Calu3 (cell line): ENCODE measurements around the gene NLRP9. TPM values are rescaled to one million over a fixed set of nuclear protein-coding genes. Genes with fewer than 3 reads are reported as not detected.

ENCODE experiments used
- BruUV-seq: library from RNA; stranded (reverse); fragments of 400-500 nt; replicated peaks from 2 replicates; lab custom pipeline; 2021; lab: Mats Ljungman, UMichigan
- CTCF ChIA-PET: fragments of 300-600 bp; sonication (Branson Sonifier 250); formaldehyde crosslinking; loops from one replicate; lab custom pipeline; 2022; ENCODE audit warnings: antibody characterized with exemption; lab: Charles Lee
- DNase-seq: peaks from one replicate; pipeline ENCODE4 v3.0.0; 2022
- H3K27ac Mint-ChIP-seq: one replicate; pipeline ENCODE4 v1.8.0; 2022; ENCODE audit warnings: mixed read lengths; ENCODE audit not compliant: unreplicated experiment
- H3K27me3 Mint-ChIP-seq: one replicate; pipeline ENCODE4 v1.8.0; 2022; ENCODE audit warnings: mixed read lengths; ENCODE audit not compliant: unreplicated experiment
- H3K36me3 Mint-ChIP-seq: one replicate; pipeline ENCODE4 v1.8.0; 2022; ENCODE audit warnings: mild to moderate bottlenecking, moderate library complexity, mixed read lengths; ENCODE audit not compliant: insufficient read depth, unreplicated experiment
- H3K4me1 Mint-ChIP-seq: one replicate; pipeline ENCODE4 v1.8.0; 2022; ENCODE audit warnings: mild to moderate bottlenecking, low read depth, mixed read lengths; ENCODE audit not compliant: unreplicated experiment
- H3K4me3 Mint-ChIP-seq: one replicate; pipeline ENCODE4 v1.8.0; 2022; ENCODE audit warnings: mild to moderate bottlenecking, low read depth, moderate library complexity, mixed read lengths; ENCODE audit not compliant: unreplicated experiment
- H3K9me3 Mint-ChIP-seq: one replicate; pipeline ENCODE4 v1.8.0; 2022; ENCODE audit warnings: low read depth, mixed read lengths; ENCODE audit not compliant: unreplicated experiment
- CTCF ChIP-seq: fragments of 200-600 bp; IDR thresholded peaks from one replicate; pipeline ENCODE4 v1.8.0; 2022; ENCODE audit warnings: antibody characterized with exemption; ENCODE audit not compliant: unreplicated experiment
- intact Hi-C: fragments of 100-400 bp; cut with micrococcal nuclease; formaldehyde crosslinking; loops from one replicate; pipeline ENCODE4 v1.10.0; 2022; ENCODE audit not compliant: unreplicated experiment
- total RNA-seq: library from RNA; stranded (reverse); gene quantifications from 2 replicates; pipeline ENCODE4 v1.2.3, GENCODE V29; 2022

The NLRP9 gene
- total RNA-seq, 1 experiment from 2014 or later, result not detected

- H3K27ac Mint-ChIP-seq, result peak overlapping the region; percentile 54
- BruUV-seq, result no TSS peak
- no peak for DNase-seq
- H3K9me3 Mint-ChIP-seq, result no peaks in the 10 kb centered on the region
- TF ChIP-seq CTCF, result no peak
- peaks cover 52% of the 10 kb centered on the region for H3K4me1 Mint-ChIP-seq
- no peaks in the 10 kb centered on the region for H3K27me3 Mint-ChIP-seq
- CTCF ChIA-PET, result interaction anchor here (0.6 to 1.3 kb wide), 5 partner anchors 10 to 150 kb away, joined by 3 to 6 read pairs (median 3); partner anchors contain the start of gene U2AF2
- peaks cover 88% of the 10 kb centered on the region for H3K36me3 Mint-ChIP-seq
- H3K4me3 Mint-ChIP-seq, result peak overlapping the region; percentile 41
- intact Hi-C loops, result no loop called here
These were observed 70.7 kb downstream of the NLRP9 start for GRCh38 chr19:55667511-55667910.

GRCh38 chr19:55667006-55667381 lies 71.2 kb downstream of the NLRP9 start:
- TF ChIP-seq CTCF, result no peak
- DNase-seq, result no peak
- H3K4me1 Mint-ChIP-seq, result peaks cover 51% of the 10 kb centered on the region
- intact Hi-C loops, result no loop called here
- no peaks in the 10 kb centered on the region for H3K9me3 Mint-ChIP-seq
- CTCF ChIA-PET, result interaction anchor here (1.1 to 1.3 kb wide), 3 partner anchors 10 to 34 kb away, joined by 3 to 6 read pairs (median 5); partner anchors contain the start of gene U2AF2
- H3K4me3 Mint-ChIP-seq, result peak overlapping the region; percentile 41
- BruUV-seq, result no TSS peak
- H3K27ac Mint-ChIP-seq, result no peak overlapping the region
- H3K36me3 Mint-ChIP-seq, result peaks cover 89% of the 10 kb centered on the region
- H3K27me3 Mint-ChIP-seq, result no peaks in the 10 kb centered on the region

- TF ChIP-seq CTCF, result no peak
- Mint-ChIP-seq H3K9me3 (no peaks in the 10 kb centered on the region), H3K27ac (no peak overlapping the region), H3K4me1 (peaks cover 53% of the 10 kb centered on the region), H3K36me3 (peaks cover 89% of the 10 kb centered on the region), H3K4me3 (peak overlapping the region; percentile 41), H3K27me3 (no peaks in the 10 kb centered on the region)
- BruUV-seq, result no TSS peak
- intact Hi-C loops, result no loop called here
- CTCF ChIA-PET, result interaction anchor here (1.3 kb wide), 1 partner anchor 34 kb away, joined by 3 read pairs; no protein-coding TSS in a partner anchor
- DNase-seq, result no peak
These were observed 71.7 kb downstream of the NLRP9 start for GRCh38 chr19:55666343-55667005.

GRCh38 chr19:55663846-55664536 lies 74.2 kb downstream of the NLRP9 start:
- H3K27ac Mint-ChIP-seq, result peak overlapping the region; percentile 46
- BruUV-seq, result no TSS peak
- H3K9me3 Mint-ChIP-seq, result no peaks in the 10 kb centered on the region
- intact Hi-C loops, result no loop called here
- no peaks in the 10 kb centered on the region for H3K27me3 Mint-ChIP-seq
- no peak for DNase-seq
- peaks cover 88% of the 10 kb centered on the region for H3K36me3 Mint-ChIP-seq
- no peak overlapping the region for H3K4me3 Mint-ChIP-seq
- no peak for TF ChIP-seq CTCF
- CTCF ChIA-PET, result interaction anchor here (0.6 kb wide), 1 partner anchor 345 kb away, joined by 7 read pairs; no protein-coding TSS in a partner anchor
- H3K4me1 Mint-ChIP-seq, result peaks cover 49% of the 10 kb centered on the region
